ENCODE results near the gene PPP6R2.
"Not testable (repeated sequence)": the region's sequence is repeated elsewhere in the genome, so short reads cannot be mapped to it uniquely, and the experiment has no call there.

PPP6R2 gene

DNA sequence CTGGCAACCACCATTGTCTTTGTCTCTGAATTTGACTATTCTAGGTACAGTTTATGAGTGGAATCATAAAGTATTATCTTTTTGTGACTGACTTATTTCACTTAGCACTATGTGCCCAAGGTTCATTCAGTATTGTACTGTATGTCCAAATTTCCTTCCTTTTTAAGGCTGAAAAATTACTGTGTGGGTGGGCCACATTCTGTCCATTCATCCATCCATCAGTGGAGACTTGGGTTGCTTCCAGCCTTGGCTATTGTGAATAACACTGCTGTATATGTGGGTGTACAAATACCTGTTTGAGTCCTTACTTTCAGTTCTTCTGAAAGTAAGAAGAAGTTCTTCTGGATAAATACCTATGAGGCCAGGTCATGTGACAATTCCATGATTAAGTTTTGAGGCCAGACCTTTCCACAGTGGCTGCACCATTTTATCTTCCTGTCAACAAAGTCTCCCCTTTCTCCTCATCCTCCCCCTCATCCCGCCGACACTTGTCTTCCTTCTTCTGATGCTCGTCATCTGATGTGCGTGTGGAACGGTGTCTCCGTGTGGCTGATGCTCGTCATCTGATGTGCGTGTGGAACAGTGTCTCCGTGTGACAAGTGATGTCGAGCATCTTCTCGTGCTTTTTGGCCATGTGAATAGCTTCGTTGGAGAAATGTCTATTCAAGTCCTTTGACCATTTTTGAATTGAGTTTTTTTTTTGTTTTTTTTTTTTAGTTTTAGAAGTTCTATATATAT is 82.2 kb downstream of the PPP6R2 start:
- DNase-seq (ENCODE audit: low spot score), result no peak

DNA sequence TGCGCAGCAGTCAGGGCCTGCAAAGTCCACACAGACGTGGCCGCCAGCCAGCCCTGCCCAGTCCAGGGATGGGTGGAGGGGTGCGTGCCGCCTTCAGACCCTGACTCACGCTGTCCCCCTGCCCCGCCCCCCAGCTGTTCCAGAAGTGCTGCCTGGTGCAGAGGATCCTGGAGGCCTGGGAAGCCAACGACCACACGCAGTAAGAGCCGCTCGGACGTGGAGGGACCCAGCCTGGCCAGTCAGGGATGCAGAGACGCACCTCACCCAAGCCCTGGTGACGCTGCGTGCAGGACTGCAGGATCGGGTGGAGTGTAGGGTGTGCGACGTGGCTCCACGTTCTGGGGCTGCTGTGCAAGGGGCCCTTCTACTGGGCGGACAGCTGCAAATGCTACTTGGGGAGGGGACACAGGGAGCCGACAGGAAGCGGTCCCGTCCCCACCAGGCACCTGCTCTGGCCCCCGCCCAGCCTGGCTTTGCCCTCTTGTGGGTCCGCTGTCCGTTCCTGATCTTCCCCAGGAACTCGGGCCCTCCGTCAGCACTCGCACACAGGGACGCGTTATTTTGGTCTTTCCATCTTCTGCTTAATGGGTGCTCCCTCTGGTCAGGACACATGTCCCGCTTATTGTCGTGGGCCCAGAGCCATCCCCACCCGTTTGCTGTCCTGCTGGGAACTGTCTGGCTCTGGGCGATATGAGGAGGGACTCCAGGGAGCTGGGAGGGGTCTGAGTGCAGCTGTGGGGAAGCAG is 89.2 kb downstream of the PPP6R2 start:
- DNase-seq (ENCODE audit: low spot score), result no peak

DNA sequence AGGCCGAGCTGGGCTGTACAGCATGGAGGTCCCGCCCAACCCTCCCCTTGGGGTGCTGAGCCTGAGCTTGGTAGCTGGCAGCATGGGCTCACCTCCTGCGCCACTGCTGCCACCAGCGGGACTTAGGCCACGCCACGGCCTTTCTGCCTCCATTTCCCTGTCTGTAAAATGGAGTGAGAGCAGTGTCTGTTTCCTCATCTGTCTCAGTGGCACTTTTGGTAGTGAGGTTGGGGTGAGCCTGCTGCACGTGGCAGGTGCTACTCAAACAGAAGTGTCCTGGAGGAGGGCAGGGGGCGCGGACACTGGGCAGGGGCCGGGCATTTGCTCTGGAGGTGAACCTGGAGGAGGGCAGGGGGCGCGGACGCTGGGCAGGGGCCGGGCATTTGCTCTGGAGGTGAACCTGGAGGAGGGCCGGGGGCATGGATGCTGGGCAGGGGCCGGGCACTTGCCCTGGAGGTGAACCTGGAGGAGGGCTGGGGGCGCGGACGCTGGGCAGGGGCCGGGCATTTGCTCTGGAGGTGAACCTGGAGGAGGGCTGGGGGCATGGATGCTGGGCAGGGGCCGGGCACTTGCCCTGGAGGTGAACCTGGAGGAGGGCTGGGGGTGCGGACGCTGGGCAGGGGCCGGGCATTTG is 89.9 kb downstream of the PPP6R2 start:
- not testable (repeated sequence) for DNase-seq (ENCODE audit: low spot score)

DNA sequence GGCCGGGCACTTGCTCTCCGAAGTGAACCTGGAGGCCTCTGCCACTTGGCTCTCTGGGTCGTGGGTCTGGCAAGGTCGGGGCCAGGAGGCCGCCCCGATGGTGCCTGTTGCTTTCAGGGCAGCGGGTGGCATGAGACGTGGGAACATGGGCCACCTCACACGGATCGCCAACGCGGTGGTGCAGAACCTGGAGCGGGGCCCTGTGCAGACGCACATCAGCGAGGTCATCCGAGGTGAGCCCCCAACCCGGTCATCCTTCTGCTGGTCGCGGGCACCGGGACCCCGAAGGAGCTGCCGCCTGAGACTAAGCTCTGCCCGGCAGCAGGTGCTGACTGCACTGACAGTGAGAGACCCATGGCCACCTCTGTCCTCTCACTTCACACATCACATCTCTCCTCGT is 91.7 kb downstream of the PPP6R2 start:
- no peak for DNase-seq (ENCODE audit: low spot score)

DNA sequence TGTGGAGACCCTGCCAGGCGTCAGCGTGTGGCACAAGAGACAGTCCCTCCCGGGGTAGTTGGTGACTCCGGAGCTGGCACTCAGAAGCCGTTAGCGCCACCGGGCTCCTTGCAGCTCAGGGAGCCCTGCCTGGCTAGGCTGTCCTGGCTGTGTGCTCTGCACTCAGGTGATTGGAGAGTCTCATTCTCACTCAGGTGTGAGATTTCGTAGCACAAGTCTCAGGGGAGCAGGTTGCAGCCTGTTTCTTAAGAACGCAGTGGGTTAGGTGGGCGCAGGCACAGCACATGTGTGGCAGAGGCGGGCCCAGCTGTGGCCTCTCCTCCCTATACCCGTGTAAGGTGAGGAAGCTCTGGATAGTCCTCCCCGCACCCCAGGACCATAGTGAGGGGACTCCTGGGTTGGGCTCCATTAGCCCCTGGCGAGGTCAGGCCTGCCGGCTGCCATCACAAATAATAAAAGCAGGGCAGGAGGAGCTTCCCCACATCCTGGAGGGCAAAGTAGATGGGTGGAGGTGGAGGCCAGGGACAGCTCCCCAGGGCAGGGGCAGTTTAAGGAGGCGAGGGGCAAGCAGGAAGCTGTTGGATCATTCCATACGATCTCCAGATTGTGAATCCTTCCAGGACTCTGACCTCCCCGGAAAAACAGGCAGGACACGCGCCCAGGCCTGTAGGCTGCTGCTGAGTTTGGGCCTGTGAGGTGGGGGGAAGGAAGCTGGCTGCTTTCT is 92.3 kb downstream of the PPP6R2 start:
- DNase-seq (ENCODE audit: low spot score), result no peak

DNA sequence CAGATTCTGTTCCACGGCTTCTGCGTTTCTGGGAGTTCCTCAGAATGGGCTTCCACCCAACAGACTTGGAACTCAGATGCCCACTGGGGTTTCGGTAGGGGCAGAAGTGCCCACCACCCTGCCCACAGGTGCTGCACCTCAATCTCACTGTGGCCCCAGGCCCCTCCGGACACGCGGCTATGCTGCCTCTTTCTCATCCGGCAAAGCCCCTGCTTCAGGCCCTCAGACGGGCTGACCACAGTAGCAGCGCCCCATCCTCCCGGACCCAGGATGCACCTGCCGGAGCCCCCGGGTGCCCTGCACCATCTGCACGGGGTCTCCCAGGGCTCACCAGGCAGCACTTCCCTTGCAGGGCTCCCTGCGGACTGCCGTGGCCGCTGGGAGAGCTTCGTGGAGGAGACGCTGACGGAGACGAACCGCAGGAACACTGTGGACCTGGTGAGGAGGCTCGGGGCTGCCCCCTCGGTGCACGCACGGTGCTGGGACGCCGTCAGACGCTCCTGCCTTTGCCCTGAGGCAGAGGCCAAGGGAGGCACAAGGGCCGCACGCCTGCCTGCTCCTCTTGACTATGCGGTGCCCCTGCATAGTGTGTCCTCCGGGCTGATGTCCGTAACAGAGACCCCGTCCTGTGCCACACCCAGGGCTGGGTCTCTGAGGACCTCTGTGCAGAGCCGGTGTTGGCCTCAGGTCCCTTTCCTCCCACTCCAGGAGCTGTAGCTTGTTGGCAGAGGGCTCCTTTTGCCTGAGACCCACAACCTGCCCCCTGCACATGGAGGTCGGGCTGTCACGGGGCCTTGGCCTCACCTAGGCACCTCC is 93.1 kb downstream of the PPP6R2 start:
- no peak for DNase-seq (ENCODE audit: low spot score)

DNA sequence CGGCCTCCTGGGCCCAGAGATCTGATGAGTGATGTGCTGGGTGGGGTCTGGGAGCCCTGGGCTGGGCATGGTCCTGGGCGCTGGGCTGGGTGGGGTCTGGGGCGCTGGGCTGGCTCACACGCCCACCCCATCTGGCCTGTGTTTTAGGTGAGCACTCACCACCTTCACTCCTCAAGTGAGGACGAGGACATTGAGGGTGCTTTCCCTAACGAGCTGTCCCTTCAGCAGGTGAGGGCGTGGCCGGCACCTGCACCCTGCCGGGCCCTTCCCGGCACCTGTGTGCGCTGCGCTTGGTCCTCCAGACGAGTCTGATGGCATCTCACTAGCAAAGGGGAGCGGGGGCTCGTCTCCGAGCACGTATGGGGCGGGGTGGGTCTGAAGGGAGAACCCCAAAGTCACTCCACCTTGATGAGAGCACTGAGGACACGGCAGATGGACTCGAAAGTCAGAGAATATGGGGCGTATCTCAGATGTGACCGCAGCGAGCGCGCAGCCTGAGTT is 93.8 kb downstream of the PPP6R2 start:
- no peak for DNase-seq (ENCODE audit: low spot score)

DNA sequence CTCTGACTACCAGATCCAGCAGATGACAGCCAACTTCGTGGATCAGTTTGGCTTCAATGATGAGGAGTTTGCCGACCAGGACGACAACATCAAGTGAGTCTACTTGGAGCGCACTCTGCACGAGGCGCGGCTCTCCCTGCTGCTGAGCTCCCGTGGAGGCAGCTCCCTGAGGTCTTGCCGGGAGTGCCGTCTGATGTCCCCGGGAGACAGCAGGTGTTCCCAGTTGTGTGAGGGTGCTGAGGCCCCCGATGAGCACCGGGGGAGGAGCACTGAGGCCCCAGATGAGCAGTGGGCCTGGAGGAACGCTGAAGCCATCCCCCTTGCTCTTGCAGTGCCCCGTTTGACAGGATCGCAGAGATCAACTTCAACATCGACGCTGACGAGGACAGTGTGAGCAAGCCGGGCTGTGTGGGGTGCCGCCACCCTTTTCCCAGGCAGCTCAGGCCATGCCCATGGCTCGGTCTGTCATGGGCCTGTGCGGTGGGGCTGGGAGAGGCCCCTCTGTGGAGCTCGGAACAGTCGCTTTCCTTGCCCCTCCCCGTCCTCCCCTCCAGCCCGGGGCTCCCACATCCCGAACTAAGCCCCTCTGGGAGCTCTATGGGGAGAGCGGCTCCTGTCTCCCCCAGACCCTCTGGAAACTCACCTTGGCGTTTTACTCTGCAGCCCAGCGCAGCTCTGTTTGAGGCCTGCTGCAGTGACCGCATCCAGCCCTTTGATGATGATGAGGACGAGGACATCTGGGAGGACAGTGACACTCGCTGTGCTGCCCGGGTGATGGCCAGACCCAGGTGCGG is 94.6 kb downstream of the PPP6R2 start:
- DNase-seq (ENCODE audit: low spot score), result no peak

DNA sequence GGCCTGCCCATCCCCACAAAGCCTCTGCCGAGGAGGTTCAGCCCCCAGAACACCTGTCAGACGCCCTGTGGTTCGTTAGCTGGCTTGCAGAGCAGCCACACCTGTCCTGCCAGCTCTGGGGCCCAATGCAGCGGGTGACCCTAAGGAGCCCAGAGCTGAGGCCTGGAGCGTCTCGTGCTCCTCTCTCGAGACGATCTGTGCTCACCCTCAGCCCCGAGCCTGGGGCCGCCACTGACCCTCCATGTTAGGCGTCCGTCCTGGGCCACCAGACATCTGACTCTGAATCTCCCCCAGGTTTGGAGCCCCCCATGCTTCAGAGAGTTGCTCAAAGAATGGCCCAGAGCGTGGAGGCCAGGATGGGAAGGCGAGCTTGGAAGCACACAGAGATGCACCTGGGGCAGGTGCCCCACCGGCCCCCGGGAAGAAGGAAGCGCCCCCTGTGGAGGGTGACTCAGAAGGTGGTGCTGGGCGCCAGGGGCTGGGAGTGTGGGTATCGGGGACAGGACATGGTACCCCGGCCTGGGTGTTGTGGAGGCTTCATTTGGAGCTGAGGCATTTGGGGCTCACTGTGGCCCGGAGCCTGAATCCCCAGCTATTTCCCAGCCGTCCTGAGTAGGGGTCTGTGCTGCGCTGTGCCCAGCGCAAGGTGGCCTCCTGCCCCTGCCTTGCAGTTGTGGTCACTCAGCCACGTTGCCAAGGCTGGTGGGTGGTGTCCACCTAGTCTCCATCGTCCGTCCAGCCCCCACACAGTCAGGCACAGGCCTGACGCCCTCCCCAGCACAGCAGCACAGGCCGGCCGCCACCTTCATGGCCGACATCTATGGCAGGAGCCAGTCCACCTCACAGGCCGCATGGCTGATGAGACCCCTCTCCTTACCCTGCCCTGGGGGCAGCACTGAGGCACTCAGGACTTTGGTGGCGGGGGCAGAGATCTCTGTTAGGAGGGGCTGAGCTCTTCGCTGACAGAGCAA is 95.5 kb downstream of the PPP6R2 start:
- no peak for DNase-seq (ENCODE audit: low spot score)

DNA sequence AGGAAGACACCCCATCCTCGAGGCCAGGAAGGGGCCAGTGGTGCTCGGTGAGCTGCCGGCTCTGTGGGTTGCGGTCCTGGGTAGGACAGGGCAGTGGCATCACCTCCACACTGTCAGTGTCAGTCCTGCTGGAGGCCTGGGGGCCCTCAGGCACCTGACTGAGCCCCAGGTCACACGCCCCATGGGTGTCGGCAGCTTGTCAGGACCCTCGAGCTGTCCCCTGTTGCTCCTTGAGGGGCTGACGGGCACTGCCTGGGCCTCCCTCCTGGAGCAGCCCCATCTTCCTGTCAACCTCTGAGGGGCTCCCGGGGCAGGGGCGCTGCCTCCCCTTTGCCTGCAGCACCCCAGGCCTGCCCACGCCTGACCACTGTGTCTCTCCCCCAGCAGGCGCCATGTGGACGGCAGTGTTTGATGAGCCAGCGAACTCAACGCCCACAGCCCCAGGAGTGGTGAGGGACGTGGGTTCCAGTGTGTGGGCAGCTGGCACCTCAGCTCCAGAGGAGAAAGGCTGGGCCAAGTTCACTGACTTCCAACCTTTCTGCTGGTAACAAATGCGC is 96.3 kb downstream of the PPP6R2 start:
- DNase-seq (ENCODE audit: low spot score), result no peak

DNA sequence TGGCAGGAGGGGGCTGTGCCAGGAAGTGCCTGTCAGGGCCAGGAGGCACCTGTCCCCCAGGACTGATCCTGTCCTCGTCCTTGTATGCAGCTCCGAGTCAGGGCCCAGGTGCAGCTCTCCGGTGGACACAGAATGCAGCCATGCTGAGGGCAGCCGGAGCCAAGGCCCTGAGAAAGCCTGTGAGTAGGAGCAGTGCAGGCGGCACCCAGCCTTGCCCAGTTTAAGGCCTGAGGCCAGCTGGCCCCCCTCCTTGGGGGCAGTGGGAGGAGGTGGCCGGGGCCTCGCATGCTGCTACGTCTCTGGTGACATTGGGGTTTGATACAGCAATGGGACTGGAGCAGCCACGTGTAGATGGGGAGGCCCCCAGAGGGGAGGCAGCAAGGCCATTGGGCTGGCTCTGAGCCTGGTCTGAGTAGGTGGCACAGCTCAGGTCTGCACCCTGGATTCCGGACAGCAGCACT is 96.8 kb downstream of the PPP6R2 start:
- no peak for DNase-seq (ENCODE audit: low spot score)

DNA sequence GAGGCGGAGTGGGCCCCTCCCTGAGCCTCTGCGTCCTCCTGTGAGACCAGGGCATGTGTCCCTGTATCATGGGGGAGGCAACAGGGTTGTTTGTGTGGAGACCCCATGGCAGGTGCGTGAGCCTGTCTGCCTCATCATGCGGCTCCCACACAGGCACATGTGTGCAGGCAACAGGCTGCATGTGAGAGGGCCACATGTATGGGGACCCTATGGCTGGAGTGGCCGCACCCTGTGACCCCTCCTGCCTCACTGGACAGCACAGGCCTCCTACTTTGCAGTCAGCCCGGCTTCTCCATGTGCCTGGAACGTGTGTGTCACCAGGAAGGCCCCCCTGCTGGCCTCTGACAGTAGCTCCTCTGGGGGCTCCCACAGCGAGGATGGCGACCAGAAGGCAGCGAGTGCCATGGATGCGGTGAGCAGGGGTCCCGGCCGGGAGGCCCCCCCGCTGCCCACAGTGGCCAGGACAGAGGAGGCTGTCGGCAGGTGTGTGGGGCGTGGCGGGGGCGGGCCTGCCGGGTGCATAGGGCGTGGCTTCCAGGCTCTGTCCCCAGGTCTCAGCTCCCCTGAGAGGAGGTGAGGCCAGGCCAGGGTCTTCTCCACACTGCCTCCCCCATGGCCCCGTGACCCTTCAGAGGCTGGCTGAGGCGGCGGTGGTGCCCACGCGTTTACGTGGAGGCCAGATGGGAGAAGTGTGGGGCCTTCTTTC is 97.6 kb downstream of the PPP6R2 start:
- DNase-seq (ENCODE audit: low spot score), result no peak

DNA sequence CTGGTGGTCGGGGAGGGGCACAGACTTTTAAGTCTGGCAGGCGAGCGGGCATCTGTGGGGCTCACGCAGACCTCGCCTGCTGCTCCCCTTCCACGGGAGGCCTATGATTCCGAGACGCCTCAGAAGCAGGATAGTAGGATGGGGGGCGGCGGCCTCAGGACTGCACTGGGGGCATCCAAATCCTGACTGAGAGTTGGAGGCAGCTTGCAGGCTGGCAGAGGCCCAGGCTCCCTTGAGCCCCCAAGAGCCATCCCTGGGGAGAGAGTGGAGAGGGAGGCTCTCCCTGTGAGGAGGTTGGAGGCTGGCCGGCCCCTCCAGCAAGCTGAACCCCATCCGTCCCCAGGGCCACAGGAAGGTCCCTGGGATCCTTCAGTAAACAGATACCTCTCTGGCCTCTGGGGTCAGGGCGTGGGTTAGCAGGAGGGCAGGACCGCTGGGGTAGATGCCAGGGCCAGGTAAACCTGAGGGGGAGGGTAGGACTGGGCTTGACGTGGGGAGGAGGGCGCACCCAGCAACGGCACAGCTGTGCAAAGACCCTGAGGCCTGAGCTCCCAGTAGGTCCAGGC is 98.4 kb downstream of the PPP6R2 start:
- DNase-seq (ENCODE audit: low spot score), result no peak

DNA sequence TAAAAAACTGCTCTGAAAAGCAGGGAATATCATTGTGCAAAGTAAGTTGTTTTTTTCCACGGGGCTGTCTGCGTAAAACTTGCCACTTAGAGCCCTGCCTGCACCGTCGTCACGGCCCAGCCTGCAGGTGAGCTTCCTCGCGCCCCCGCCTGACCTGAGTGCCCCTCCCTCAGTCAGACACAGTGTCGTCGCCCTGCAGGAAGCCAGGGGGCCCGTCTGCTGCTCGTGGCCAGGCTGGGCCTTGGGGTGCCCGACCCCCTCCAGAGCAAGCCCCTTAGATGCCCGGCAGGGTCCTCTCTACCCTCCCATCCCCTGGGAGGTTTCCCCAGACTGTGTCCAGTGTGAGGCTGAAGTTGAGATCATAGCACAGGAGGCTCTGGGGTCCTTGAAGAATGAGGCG is 100.1 kb downstream of the PPP6R2 start:
- DNase-seq (ENCODE audit: low spot score), result no peak

DNA sequence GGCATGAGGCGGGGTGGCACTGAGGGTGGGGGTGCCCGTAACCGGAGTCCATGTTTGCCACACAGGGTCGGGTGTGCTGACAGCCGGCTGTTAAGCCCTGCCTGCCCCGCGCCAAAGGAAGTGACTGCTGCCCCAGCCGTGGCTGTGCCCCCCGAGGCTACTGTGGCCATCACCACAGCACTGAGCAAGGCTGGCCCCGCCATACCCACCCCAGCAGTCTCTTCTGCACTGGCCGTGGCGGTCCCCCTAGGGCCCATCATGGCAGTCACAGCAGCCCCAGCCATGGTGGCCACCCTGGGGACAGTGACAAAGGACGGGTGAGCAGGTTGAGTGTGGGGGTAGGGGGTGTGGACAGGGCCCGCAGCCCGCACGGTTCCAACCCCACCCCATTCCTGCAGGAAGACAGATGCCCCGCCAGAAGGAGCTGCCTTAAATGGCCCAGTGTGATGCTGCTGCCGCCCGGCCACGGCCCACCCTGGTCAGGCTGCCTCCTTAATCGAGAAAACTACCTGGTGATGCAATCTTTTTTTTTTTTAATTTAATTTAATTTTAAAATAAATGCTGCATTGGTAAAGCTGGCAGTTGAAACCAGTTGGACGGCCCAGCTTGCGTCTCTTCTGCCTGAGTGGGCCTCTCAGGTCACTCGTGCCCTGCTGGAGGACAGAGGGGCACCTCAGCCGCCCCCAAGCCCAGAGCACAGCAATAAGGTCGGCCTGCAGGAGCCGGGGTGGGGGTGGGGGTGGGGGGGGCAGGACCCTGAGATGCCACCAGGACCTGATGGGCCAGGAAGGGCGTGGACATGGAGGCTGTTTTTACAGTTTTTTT is 100.9 kb downstream of the PPP6R2 start:
- no peak for DNase-seq (ENCODE audit: low spot score)

DNA sequence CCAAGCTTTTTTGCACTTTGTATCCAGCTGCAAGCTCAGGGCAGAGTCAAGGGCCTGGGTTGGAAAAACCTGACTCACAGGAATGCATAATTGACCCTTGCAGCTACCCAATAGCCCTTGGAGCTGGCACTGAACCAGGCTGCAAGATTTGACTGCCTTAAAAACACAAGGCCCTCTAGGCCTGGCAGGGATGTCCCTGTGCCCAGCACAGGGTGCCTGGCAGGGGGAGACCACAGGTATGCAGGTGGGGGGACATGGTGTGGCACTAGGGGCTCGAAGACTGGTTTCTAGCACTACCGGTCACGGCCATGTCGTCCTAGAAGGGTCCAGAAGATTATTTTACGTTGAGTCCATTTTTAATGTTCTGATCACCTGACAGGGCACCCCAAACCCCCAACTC is 101.5 kb downstream of the PPP6R2 start:
- DNase-seq (ENCODE audit: low spot score), result no peak

Measured in germinal center (tissue), 1 donor.